RCC 7860 (cell line): ENCODE measurements around the gene DYNAP.

Experiments used
- DNase-seq: peaks from one replicate; pipeline ENCODE4 v3.0.0-alpha.2; 2015; ENCODE audit warnings: low spot score
- FAIRE-seq: peaks from 2 replicates; lab custom pipeline; 2012; peaks lifted over from hg19 to GRCh38; lab: Jason Lieb, UNC

Gene DYNAP, protein sequence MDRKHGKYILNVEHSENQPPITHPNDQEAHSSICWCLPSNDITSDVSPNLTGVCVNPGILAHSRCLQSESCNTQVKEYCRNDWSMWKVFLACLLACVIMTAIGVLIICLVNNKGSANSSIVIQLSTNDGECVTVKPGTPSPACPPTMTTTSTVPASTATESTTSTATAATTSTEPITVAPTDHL

DNA sequence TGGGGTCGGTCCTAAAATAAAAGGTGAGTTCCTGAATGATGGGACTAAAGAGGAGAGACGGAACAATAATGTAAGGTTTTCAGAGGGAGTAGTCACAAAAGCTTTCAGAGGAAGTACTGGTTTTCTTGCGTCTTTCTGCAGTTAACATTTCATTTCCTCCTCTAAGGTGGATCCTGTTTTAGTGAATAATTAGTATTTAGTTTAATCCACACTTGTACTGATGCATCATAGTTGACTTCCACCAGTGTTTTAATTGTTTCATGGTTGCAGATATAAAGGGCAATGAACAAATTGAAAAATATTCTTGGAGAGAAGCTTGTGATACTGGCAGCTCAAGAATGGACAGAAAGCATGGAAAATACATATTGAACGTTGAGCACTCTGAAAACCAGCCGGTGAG, at the start of gene DYNAP:
Gene DYNAP (plus strand): TSS at position 301 of the 400 bp plus-strand sequence. CDS start 38 bp downstream, at position 339.
- FAIRE-seq, result no peak
- DNase-seq, result no peak

DNA sequence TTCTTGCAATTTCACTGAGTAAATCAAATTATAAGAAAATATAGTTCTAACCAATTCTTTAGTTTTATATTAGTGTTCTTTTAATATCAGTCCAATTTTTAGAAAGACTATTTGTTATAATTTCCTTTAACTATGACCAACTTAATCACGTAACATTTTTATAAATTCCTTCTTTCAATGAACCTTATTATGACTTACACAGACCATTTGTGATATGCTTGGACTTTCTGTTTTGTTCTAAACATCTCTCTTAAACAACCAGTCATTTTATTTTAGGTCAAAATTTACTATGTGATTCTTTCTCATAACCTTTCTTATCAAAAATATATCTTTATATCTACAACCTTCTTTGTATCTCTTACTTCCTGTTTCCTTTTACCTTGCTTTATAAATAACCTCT, 39.5 kb upstream of the DYNAP start:
- no peak for DNase-seq
- no peak for FAIRE-seq

DNA sequence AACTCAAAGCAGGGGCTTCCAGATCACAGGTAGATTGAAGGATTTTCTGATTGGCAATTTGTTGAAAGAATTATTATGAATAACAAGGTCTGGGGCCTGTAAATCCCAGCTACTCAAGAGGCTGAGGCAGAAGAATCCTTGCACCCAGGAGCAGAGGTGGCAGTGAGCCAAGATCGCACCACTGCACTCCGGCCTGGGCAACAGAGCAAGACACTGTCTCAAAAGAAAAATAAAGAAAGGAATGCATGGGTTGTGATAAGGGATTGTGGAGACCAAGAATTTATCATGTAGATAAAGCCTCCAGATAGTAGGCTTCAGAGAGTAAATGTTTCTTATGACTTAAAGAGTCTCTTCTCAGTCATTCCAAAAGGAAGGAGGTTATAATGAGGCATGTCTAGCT, 35.8 kb upstream of the DYNAP start:
- FAIRE-seq, result no peak
- DNase-seq, result no peak

DNA sequence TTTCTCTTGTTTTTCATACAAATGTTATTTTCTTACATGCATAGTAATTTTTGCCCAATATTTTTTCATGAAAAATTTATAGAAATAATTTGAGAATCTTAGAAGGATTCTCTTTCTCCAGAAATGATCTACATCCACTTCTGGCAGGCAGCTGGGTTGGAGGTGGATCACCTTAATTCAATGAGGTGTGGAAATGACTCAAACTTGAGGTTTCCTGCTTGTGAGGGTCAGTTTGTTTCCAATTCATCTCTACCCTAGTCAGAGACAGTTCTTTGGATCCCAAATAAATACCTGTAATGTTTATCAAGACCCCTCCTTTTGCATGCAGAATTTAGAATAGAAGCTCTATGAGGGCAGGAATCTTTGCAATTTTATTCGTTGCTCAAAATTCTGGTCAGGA, 35.0 kb upstream of the DYNAP start:
- FAIRE-seq, result no peak

DNA sequence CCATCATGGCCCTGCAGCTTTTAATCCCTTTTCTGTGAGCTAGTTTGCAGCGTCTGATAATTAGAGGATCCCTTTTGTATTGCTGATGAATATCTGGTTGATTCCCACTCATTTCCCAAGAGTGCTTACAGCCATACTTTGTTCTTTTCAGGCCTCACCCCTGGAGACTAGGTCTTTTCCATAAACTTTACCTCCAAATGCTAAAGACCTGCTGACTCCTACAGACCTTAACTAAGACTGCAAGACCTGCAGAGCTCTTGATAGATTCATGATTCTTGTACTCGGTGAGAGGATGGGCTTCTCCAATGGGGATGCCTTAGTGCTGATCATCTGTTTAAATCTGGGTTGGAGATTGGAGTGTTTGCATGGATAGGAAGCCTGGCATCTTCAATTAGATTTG, 33.1 kb upstream of the DYNAP start:
- FAIRE-seq, result no peak

More for the DNA sequence above, 35.0 kb upstream of the DYNAP start:
- no peak for DNase-seq

DNA sequence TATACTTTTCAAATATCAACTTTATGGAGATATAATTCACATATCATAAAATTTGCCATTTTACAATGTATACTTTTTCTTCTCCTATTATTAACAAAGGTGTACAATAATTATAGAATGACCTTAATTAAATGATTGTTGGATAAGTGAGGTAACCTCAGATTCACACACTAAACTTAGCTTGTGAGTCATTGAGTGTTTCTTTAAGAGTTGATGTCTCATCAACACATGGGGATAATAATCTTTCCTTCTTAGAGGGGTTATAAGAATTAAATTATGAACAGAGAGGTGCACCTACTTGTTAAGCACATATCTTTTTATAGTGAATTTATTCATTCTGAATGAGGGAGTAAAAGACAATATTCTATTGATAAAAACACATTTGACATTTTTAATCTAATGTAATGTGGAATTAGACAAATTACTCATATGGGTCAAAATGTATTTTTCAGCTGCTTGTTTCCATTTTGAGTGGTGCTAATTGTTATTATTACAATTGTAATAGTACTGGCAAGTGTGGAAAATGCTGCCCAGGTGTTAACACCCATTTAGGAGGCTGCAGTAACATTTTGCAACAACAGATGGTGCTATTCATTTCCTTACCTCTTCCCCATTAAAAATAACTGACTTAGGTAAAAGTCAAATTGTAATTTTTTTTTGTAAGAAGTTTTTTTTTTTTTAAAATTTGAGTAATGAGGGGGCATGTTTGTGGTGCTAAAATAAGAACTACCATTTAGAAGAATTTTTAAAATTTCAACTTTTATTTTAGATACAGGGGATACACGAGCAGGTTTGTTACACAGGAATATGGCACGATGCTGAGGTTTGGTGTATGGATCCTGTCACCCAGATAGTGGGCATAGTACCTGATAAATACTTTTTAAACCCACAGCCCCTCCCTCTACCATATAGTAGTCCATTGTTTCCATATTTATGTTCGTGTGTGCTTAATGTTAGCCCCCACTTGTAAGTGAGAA, 32.1 kb upstream of the DYNAP start:
- peak; percentile 74 for FAIRE-seq
- no peak for DNase-seq

More for the DNA sequence above, 33.1 kb upstream of the DYNAP start:
- DNase-seq, result no peak

DNA sequence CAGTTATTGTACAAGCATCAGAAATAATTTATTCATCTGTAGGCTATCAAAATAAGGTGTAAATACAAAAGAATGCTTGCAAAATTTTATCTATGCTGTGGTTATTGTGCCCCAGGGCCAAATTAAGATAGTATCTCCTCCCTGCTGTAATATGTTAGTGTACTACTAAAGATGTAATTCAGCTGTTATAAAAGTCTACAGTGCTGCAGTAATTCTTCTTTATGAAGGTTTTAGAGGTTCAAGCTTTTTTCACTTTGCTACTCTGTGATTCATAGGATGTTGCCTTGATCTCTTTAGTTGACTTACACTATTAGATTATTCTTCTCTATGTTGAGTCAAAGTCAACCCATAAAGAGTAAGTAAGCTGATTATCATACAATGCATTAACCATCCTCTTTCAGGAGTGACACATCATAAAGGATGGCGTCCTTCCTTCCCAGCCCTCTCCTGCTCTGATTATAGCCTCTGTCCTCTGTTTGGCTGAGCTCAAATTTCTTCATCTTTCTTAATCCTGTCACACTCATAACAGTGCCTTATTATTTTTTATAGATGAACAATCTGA, 29.3 kb upstream of the DYNAP start:
- FAIRE-seq (no peak), DNase-seq (no peak)

DNA sequence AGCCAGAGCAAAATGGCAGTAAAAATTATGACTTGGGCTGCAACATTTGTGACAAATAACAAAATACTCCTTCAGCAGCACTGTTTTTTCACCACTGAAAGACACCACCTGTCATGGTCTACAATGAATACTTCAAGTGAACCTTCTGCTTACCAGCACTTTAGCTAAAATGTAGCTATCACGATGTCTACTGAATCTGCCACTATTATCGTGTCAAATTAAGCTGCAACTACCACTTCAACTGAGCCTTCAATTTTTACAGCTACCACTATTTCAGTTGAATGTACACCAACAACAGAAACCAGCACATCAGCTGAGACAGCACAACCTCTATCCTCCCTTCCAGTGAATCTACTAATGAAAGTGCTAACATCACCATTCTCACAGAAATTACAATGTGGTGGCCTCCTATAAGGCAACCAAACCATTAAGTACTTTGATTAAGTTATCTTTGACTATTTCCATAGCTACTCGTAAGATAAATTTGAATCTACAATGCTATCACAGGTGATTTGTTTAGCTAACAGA, 10.8 kb upstream of the DYNAP start:
- FAIRE-seq (no peak), DNase-seq (no peak)

DNA sequence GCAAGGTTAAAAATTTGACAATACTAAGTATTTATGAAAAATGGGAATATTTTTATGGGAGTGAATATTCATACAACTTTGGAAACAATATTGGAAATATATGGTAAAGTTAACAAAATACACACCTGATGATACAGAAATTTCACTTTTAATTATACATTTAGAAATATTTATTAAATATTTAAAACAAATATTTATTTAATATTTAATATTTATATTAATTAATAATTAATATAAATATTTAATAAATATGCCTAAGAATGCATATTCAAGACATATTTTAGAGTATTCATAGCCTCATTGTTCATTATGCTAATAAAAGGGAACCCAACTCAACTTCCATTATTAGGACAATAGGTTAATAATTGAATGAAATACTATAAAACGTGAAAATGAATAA, 7.0 kb upstream of the DYNAP start:
- DNase-seq (no peak), FAIRE-seq (no peak)

DNA sequence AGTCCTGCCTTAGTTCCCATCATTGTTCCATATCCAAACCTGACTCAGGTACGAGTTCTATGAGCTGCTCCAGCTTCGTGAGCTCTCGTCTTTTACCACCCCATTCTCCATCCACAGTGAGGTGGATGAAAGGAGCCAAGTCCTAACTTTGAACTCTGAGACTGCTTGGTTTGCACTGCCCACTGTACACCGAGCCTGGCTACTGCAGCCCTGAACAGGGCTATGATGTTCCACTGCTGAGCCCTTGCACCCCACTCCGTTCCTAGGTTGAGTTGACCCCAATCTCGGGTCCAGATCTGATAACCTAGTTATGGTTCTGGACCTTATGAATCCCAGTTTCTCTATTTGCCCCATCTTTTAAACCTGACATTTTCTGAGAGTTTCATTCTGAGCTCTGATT, 5.3 kb upstream of the DYNAP start:
- DNase-seq, result no peak

DNA sequence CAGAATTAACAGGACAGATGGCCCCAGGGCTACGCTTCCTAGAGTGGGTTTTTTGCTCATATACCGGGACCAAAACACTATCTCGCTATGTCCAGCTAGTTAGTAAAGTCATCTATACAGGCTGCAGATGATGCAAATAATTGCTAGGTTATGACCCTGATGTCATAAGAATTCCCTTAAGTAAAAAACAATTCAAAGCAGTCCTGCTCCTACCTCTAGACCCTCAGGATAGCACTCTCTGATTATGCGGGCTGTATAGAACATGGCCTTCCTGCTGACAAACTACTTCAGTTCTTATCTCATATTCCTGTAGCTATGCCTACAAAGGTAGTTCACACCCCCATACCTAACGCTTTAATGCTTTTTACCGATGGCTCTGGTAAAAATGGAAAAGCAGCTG, 13.2 kb downstream of the DYNAP start:
- DNase-seq, result no peak
- FAIRE-seq, result no peak

More for the DNA sequence above, 5.3 kb upstream of the DYNAP start:
- FAIRE-seq, result no peak

DNA sequence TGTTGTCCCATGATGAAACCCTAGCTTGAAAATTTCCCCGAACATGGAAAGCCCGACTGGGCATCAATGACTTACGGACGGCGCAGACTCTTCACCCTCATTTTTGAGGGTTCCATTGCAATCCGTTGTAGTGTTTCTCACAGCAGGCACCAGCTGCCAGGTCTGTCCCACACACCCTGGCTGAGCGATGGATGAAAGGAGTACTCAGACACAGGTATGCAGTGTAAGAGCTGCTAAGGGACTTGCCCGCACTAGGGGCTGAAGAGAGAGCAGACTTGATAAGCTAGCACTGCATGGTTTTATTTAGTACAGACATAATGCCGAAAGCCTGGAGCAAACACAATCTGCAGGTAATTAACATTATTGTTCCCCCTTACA, 15.8 kb downstream of the DYNAP start:
- no peak for DNase-seq
- no peak for FAIRE-seq

DNA sequence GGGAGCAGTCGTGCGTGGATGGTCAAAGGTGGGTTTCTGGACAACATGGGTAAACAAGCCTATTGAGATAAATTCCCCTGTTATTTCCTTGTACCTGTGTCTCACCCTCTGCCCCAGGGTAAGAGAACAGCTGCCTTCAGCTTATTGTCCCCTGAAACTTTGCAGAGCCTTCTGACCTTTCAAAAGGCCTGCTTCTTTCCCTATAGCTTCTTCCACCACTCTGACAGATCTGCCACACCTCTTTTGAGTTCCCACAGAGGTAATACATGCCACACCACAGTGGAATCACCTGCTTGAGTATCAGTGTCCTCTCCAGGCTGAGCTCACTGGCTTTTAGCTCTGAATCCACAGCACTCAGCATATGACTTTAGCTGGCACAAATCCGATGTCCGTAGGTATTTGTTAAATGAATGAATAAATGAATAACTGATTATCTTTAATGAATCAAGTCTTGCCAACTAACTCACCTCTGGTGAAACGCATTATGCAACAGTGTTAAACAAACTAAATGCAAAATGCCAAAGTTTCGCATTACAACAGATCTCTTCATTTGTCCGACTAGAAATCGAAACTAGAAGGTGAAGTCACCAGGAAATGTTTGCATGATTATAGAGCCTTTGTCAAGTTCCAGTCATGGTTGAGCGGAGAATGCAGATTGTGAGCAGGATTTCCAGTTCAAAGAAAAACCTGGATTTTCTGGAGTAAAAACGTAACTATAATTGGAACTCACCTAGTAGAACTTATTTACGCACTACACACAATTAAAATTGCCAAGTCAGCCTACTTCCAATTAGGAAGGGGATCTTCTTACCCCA, 16.4 kb downstream of the DYNAP start:
- peak; percentile 66 for DNase-seq

DNA sequence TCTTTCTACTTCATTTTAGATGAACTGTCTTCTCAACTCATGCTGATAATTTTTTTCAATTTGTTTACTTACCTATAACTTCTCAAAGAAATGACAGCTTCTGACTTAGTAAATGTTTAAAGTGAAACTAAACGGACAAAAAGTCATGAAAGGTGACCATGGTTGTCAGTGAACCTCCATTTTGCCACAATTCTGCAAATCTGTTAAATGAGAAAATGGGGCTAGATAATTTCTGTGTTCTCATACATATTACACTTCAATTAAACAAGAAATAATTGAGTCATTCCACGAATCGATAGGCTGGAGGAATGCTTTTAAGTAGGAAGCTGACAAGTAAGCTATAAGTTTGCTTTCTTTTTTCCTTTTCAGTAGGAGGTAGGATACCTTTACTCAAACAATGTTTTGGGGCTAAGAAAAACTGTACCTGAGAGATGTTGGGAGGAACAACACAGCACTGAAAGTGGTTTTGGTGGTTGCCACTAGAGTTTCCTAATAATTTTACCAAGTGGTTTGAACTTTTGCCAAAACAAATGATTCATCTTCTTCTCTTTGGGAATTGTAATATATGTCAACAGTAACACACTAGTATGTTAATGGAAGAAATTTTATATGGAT, 17.1 kb downstream of the DYNAP start:
- peak; percentile 80 for FAIRE-seq
- peak; percentile 49 for DNase-seq

More for the DNA sequence above, 16.4 kb downstream of the DYNAP start:
- FAIRE-seq, result peak; percentile 89

DNA sequence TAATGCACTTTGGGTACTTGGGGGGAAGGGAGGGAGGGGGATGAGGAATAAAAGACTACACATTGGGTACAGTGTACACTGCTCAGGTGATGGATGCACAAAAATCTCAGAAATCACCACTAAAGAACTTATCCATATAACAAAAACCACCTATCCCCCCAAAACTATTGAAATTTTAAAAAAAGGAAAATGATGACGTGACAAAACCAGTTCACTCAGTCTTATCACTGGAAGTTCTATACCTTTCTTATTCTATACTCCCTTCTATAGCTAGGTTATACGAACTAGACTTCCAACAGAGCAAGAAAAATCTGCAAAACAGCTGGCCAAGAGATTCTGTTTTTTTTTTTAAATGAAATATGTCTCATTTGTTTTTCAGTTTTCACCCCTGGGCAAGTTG, 20.8 kb downstream of the DYNAP start:
- FAIRE-seq (no peak), DNase-seq (no peak)

DNA sequence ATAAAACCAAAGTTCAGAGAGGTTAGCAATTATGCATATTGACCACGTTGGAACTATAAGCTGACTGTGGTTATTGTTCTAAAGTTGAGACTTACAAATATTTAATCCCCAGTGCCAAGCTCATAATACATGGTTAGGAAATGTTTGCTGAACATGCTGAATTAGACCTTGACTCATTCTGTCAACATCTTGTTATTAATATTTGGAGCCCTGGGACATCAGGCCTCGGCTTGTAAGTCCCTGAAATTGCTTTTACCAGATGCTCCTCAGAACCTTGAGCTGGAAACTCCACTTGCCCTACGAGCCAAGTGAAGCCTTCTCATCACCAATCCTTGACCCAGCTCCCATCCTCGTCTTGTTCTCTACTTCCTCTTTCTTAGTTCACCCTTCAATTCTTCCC, 21.2 kb downstream of the DYNAP start:
- DNase-seq (no peak), FAIRE-seq (no peak)

DNA sequence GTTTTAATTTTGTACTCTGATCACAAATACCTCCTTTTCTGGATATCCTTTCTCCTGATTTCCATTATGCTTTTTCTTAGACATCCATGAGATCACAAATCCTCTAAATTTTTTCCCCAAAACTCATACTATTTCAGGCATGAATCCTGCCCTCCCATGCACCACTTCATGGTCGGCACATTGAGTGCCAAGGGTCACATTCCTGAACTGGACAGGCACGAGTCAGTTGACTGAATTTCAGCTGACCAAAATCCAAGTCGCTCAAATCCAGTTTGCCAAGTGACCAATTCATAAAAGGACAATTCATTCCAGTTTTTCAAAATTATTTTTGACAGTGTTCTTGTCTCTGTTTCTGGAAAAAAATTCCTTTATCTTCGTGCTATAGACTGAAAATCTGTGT, 22.1 kb downstream of the DYNAP start:
- no peak for FAIRE-seq
- DNase-seq, result no peak

DNA sequence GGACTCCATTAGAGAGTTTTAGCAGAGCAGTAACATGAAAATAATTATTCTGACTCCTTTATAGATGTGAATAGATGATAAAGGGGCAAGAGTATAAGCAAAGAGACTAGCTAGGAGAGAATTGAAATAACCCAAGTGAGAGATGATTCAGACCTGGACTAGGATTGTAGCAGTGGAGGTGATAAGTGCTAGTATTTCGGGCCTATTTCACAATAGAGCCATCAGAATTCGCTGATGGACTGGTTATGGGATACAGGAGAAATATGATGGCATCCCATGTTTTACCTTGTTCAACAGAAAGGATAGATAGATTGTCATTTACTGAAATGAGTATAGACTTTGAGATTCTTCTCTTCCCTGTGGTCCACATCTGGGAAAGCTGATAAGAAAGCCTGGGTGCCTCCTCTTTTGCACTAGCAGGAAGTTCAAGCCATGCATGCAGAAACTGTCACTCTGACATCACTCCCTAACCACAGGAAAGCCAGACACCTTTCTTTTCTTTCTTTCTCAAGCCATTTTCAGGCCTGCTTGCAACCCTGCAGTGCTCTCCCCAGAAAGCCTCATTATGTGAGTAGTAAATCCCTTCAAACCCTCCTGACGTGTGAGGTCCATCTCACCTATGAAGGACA, 25.3 kb downstream of the DYNAP start:
- DNase-seq (no peak), FAIRE-seq (no peak)

DNA sequence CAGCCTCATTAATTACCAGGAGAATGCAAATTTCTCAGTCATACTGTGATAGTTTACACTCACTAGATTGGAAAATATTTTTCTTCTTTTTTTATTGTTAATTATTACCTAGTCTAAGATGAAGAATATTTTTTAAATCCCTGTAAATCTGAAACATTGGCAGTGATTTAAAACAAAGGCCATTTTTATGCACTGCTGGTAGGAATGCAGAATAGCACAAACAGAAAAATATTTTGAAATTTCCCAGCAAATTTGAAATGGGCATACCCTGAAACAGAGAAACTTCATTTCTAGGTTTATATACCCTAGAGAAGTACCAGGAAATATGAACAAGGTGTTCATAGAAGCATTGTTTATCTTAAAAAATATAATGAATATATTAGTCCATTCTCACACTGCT, 31.0 kb downstream of the DYNAP start:
- no peak for FAIRE-seq
- DNase-seq, result no peak

DNA sequence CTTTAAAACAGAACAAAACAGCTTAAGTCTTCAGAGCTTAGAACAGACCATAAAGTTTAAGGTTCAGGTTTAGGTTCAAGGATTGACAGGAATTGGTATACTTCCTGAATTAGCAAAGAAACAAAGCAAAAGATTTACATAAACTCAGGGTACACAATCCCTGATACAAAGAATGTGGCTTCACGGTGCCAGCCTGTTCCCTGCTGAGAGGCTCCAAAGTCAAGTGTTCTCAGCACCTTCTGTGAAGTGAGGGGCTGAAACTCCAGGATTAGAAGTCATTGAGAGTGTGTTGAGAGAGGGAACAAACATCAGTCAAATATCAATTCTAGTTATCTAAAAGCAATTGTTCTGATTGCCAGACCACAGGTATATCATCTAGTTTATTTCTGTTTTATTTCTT, 35.7 kb downstream of the DYNAP start:
- FAIRE-seq (no peak), DNase-seq (no peak)
